Raji (cell line): ENCODE measurements around the gene GADD45B.

ENCODE experiments used
- POLR2A ChIP-seq: IDR thresholded peaks from 2 replicates; pipeline ENCODE4 v1.6.1; 2011; ENCODE audit warnings: low read depth, low read length, control low read depth; ENCODE audit not compliant: insufficient read depth

The GADD45B gene, protein sequence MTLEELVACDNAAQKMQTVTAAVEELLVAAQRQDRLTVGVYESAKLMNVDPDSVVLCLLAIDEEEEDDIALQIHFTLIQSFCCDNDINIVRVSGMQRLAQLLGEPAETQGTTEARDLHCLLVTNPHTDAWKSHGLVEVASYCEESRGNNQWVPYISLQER

DNA sequence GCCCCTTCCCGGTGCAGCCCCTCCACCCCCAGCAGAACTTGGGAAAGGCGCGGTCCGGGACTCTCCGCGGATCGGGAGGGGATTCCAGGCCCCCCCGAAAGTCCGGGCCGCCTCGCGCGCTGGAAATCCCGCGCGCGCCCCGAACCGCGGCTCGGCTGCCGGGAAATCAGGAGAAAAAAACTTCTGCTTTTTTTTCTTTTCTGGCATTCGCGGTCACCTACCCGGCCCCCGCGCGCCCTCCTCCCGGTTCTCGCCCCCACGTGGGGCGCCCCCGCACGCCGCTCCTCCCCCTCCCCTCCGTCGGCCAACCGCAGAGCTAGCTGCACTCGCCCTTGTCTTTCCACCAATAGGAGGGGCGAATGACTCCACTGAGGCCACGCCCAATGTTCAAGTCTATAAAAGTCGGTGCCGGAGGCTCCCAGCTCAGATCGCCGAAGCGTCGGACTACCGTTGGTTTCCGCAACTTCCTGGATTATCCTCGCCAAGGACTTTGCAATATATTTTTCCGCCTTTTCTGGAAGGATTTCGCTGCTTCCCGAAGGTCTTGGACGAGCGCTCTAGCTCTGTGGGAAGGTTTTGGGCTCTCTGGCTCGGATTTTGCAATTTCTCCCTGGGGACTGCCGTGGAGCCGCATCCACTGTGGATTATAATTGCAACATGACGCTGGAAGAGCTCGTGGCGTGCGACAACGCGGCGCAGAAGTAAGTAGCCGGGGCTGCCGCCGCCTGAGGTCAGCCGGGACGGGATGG, at the start of gene GADD45B:
Gene GADD45B (plus strand): TSS at position 426 of the 749 bp plus-strand sequence. CDS start 232 bp downstream, at position 658.
- peak; percentile 100 for TF ChIP-seq POLR2A

DNA sequence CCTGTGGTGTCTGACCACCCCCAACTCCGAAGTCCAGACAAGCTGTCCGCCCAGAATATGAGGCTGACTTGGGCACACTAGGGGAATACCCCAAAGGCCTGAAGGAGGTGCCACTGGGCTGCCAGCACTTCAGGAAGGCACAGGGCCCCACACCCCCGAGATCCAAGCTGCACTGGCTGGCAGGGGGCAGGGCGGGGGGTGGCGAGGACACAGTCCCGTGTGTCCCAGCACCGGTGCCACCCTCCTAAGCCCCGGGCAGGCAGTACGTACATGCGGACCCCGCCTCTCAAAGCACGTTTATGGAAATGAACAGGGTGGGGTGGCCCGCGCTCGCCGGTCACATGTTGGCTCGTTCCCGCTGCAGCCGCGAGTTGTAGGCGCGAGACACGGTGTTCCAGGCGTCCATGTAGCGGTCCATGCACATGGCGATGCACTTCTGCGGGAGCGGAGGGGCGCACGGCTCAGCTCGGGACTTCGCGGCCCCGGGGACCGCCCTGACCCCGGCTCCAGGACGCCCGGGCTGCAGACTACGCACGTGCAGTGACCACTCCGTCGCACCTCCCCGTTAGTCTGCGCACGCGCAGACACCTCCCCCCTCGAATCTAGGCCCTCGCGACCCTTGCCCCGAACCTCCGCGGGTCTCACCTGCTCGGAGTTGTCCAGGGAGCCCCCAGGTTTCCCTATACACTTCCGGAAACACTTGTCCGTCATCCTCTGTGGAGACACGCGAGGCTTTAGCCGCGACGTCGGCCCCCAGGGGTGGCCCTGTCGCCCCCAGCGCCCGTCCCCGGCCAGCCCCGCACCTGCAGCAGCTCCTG, 49.1 kb upstream of the GADD45B start:
- TF ChIP-seq POLR2A: no peak; the same call in none of the 2 replicates

DNA sequence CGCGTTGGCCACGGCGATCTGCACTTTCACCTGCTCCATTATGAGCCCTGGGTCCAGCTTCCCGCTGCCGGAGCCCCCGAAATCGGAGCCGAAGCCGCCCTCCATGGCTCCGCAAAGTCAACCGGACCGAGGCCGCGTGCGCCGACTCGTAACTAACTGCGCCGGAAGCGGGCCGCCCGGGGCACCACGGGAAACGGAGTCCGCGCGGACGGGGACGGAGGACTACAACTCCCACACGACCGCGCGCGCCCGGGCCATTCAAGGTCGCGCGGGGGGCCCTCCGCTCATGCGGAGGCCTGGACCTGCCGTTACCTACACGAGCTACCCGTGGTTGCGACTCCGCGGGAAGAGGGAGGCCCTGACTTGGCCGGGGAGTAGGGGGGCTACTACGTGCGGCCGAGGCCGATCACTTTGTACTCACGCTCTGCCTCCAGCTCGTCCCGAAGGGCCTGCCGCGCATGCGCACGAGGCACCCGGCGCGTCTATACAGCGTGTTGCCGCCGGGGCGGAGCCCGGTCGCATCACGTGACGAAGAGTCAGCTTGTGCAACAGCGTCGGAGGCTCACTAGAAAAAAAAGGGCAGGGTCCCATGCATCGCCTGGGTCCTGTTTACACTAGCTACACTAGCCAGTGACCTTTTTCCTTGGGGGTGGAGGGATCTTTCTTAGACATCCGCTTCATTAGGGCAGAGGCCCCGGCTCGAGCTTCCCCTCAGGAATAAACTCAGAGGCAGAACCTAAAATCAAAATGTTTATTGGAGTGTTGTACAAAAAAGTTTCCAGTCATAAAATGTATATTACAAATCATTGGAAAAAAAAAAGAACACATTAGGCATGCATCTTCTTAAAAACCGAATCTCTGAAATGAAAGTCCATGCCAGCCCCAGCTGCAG, 48.3 kb upstream of the GADD45B start, which contains the start of gene TIMM13:
Gene TIMM13 (minus strand): TSS at position 158 of the 892 bp plus-strand sequence. CDS start 53 bp downstream, at position 105.
- TF ChIP-seq POLR2A: peak; percentile 69

DNA sequence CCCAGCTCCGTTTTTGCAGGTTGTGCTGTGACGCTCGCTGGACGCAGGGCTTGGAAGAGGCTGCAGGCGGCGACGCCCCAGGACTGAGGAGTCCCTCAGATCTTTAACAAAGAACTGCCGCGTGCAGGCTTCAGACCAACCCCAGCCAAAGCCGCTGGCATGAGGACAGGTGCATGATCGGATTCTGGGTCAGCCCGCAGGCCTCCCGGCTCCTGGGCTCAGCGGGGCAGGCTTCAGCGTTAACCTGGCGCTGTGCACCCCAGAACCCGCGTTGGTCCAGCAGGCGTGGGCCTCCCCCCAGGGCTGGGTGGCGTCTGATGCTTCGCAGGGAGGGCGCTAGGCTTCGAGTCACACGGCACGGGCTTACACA, 47.6 kb upstream of the GADD45B start:
- TF ChIP-seq POLR2A: no peak

DNA sequence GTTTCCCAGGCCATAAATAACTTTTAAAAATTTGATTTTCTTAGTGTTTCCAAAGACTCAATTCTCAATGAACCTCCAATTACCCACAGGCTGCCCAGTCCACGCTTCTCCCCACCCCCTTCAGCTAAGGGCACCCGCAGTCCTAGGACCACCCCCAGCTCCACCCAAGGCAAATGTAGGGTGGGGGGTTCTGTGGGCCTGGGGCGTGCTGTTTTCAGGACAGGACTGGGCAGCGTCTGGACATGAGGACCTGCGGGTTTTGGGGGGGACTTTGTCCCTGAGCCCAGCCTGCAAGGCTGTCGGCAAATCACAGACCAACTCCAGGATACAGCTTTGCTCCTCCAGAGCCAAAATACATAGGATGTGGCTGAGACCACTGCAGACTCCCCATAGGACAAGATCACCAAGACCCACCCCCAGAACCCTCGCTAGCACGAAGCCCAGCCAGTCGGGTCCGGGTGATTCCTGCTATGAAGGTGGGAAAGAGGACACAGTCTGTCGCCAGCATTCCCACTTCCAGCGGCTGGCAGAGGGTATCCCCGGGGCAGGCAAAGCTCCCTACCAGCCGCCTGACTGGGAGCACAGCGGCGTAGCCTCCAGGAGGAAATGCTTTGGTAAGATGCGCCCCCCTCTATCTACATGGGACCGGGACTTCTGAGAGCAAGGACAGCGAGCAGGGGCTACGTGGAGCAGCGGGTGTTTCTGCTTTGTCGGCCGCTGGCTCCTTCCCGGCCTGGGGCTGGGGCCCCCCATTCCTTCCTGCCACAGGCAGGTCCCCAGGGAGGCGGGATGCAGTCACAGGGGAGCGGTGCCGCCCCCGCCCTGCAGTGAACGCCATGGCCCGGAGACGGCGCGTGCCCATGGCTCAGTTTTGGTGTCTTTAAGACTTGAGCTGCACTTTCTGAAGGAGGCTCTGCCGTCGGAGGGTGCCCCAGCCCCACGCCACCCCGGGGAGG, 46.9 kb upstream of the GADD45B start:
- no peak for TF ChIP-seq POLR2A

DNA sequence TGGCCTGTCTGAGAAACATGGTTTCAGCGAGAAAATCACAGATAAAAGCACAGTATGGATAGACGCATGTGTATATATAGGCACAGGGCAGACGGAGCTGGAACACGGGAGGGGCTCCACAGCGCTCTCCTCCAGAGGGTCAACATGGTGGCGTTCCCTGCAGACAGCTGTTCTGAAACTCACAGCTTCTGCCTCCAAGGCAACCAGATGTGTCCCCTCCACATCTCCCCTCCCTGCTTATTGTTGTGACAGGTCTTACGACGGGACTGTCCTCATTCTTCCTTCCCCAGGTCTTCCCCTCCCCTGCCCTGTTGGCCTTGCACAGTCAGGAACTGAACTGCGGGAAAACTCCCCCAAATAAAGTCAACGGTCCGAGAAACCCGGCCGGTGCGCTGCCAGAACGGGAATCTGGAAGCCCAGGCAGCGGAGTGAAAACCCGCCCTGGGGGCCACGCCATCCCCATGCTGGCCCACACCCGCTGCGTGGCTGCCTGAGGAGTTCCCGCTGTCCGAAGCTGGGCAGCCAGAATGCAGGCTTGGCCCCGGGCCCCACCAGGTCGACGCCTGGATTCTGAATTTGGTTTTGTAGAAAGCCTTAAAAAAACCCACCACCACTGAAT, 45.9 kb upstream of the GADD45B start:
- no peak for TF ChIP-seq POLR2A

DNA sequence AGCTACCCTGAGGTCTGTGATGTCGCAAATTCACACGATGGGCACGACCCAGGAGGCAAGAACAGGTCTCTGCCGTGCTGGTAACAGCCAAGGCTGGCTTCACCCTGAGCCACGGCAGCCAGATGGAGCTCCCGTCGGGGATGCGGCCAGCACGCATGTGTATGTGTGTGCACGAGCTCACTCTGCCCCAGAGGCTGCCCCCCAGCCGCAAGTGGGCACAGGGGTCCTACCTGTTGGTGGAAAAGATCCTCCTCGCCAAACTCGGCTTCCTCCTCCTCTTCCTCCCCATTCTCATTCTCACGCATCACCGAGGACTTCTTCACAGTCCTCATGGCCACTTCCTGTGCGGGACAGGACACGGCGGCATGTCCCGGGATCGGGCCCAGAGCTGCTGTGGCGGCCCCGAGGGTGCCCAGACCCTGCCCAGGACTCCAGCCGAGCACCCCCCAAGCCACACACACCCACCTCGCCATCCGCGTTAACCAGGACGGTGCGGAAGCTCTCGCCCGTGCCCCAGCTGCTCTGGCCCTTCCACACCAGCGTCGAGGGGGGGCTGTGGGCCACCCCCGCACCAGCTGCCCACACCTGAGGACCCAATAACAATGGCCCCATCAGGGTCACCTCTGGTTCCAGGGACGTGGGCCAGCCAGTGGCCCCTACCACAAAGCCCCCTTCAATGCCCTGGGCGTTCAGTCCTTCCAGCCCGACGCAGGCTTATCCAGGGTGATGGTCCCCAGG, 44.4 kb upstream of the GADD45B start:
- TF ChIP-seq POLR2A: no peak

DNA sequence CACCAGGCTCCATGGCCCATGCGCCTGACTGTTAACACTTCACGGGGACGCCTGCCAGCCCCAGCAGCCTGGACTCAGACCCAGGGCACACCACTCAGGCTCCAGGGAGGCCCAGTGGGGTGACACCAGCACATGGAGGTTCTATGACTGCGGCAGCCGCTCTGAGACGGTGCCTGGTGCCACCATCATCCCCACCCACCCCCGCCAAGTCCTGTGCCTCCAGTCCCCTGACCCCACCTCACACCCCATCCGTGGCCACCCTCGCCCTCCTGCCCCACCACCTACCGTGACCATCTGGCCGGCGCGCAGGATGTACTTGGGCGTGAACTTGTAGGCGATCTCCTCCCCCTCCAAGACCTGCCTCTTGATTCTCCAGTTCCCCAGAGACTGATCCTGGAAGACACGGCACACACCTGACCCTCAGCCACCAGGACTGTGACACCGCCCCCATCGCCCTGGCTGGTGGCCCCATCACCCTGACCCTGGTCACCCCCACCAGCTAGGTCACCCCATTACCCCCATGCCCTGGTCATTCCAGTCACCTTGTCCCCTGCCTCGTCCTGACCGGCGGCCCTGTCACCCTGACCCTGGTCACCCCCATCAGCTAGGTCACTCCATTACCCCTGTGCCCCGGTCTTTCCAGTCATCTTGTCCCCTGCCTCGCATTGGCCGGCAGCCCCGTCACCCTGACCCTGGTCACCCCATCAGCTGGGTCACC, 43.6 kb upstream of the GADD45B start:
- no peak for TF ChIP-seq POLR2A

DNA sequence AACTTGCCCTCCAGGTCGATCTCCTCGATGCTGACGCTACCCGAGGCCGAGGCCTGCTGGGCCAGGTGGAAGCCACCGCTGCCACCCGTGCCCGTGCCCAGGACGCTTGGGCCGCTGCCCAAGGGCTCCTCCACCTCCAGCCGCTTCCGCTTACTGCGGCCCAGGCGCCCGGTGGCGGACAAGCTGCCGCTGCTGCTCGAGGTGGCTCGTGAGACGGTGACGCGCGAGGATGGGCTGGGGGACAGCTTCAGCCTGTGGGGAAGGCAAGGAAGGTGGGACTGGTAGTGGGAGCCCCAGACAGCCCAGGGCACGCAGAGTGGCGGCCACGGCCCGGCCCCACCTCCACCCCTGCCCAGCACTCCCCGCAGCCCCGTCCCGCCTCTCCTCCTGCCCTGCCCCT, 42.1 kb upstream of the GADD45B start:
- TF ChIP-seq POLR2A: no peak

DNA sequence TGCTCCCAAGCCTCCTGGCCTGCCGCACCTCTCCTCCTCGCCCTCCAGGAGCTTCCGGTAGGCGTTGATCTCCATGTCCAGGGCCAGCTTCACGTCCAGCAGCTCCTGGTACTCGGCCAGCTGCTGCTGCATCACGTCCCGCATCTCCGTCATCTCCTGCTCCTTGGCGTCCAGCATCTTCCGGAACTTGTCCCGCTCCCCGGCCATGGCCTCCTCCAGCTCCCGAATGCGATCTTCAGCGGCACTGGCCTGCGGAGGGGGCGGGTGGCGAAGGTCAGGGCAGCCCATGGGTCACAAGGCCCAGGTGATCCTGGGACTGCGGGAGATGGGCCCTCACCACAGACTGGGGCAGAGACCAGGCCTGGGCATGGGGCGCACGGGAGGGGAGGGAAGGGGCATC, 41.7 kb upstream of the GADD45B start:
- TF ChIP-seq POLR2A: no peak

DNA sequence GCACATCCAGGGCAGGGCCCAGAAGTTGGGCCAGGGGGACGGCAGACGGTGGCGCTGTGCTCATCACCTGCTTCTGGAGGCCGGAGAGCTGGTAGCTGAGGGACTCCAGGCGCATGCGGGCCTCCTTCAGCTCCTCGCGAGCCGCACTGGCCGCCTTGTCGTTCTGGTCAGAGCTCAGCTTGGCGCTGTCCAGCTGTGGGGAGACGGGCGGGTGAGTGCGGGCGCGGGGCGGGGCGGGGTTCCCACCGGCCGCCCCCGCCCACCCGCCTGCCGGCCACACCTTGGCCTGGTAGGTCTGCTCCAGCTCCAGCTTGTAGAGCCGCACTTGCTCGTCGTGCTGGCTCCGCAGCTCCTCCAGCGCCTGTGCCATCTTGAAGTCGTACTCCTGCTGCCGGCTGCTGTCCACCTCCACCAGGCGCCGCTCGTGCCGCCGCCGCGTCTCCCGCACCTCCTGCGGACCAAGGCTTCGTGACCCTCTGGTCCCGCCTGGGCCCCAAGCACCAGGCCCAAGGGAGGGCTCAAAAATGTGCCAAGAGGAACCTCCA, 41.1 kb upstream of the GADD45B start:
- no peak for TF ChIP-seq POLR2A

DNA sequence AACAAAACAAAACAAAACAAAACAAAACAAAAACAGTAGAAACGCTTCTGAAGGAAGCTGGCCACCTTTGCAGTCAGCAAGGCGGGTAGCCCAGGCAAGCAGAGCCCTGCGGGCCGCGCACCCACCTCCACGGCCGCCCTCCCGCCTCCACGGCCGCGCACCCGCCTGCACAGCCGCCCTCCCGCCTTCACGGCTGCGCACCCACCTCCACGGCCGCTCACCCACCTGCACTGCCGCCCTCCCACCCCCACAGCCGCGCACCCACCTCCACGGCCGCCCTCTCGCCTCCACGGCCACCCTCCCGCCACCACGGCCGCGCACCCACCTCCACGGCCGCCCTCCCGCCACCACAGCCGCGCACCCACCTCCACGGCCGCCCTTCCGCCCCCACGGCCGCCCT, 39.5 kb upstream of the GADD45B start:
- TF ChIP-seq POLR2A: no peak
